Stimulated activated CD4-positive, alpha-beta T cell treated with anti-CD3 and anti-CD28 coated beads, Interleukin-1b, Interleukin-23, amount 100 ng/mL, for 1 hour (primary cell): Measurements from ENCODE around the gene PCDH15.

Experiments used
- DNase-seq, 2 donors: peaks; one replicate each; pipeline ENCODE4 v3.0.0-alpha.2; 2020; ENCODE audit warnings: low read depth in 2 of 2

Gene PCDH15

DNA sequence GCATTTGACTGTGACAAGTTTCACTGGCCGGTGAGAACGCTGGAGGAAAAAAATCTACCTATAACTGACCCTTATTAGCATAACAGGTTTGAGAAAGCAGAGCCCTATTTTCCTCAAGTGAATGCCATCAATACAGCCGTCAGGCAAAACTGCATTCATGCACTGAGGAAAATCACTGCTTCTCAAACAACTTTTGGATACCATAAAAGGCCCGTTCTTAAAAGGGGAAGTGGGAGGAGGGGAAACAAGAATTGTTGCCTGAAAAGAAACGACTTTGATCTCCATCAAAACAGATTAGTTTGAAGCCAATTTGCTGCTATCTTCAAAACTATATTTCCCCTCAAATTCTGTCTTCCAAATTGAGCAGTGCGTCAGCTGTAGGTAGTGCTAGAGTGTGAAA is 670.6 kb downstream of the PCDH15 start:
- no peak for DNase-seq

DNA sequence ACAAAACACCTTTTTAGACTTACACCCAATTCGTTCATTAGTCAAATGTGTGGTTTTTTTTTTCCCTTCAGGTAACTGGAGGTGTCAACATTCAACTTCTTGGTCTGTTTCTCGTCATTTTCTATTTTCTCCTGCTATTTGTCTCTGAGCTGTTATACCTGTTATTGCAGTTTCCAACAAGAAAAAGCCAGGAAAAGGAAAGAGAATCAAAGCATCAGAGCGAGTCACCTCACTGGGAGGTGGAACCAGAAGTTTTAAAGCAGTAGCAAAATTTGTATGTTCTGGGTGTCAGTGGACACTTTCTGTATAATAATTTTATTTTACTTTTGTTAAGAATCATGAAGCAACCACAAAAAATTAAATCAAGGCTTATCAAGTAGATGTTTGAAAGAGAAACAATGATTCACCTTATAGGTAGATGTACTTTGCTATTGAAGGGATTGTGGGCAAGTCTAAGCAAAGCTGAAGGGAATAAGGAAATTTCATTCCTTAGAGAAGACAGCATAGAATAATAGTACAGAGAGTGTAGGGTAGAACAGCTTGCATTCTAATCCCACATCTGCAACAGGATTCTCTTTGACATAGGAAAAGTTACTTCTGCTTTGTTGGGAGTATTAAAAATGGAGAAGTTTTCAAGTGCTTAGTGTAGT is 675.8 kb downstream of the PCDH15 start:
- no peak for DNase-seq

DNA sequence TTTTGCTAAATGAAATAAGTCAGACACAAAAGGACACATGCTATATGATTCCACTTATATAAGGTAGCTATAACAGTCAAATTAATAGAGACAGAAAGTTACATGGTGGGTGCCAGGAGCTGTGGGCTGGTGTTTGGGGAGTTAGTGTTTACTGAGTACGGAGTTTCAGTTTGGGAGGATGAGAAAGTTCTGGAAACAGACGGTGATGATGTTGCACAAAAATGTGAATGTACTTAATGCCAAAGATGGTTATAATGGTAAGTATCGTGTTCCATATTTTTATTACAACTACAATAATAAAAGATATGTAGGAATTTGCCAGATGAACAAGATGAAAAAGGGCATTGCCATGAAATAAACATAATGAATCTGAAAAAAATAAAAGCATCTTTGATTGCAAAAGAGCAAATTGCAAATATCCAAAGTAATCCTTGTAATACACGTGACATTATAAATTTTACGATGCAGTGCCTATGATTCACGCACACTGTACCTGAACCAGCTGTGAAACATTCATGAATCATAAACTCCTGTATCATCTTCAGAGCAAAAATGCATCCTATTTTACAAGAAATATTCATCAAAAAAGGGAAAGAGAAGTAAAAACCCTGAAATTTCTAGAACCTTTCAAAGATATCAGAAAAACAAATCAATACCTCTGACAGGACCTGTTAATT is 676.7 kb downstream of the PCDH15 start:
- no peak for DNase-seq

DNA sequence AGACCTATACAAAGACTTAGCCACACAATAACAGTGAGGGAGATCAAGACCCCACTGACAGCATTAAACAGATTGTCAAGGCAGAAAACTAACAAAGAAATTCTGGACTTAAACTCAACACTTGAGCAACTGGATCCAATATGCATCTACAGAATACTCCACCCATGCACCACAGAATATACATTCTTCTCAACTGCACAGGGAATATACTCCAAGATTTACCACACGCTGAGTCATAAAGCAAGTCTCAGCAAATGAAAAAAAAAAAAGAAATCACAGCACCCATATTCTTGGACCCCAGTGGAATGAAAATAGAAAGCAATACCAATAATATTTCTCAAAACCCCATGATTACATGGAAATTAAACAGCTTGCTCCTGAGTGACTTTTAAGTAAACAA is 680.2 kb downstream of the PCDH15 start:
- DNase-seq: no peak

DNA sequence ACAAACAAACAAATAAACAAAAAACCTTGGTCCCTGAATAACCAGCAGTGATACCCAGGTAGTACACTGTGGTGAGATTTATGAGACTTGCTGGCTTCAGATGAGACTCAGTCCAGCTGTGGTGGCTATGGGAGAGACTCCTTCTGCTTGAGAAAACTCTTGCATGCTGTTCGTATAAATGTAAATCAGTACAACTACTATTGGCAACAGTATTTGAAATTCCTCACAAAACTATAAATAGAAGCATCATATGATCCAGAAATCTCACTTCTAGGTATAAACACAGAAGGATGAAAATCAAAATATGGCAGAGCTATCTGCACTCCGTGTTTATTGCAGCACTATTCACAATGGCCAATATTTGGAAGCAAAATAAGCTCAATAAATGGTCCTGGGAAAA is 692.1 kb downstream of the PCDH15 start:
- DNase-seq: no peak

DNA sequence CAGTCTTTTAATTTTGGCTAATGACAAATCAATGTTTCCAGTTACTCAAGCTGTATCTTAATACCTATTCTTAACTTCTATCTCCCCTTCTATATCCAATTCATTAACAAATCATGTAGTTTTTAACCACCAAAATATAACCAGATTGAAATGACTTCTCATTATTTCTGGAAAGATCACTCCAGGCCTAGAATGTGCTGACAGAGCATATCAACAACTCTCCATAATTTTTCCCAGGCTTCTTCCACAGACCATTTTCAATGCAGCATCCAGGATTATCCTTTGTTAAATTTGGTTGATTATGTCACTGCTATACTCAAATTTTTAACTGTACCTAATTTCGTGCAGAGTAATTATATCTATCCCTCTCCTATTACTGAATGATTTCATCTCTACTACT is 704.1 kb downstream of the PCDH15 start:
- DNase-seq: no peak

DNA sequence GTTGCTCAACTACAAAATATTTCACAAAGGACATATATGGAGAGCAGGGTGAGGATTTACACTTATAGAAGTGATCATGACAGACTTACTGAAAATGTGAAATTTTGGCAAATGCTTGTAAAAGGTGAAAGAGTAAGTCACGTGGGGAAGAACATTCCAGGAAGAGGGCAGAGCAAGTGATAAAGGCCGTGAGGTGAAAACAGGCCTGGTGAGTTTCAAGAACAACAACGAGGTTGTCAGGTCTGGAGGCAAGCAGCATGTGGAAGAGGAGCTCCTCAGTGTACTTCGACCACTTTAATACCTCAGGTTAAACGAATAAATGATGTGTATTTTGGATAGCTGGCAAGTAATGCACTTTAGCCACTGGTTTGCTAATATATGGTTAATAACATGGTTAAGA is 706.7 kb downstream of the PCDH15 start:
- DNase-seq: no peak

DNA sequence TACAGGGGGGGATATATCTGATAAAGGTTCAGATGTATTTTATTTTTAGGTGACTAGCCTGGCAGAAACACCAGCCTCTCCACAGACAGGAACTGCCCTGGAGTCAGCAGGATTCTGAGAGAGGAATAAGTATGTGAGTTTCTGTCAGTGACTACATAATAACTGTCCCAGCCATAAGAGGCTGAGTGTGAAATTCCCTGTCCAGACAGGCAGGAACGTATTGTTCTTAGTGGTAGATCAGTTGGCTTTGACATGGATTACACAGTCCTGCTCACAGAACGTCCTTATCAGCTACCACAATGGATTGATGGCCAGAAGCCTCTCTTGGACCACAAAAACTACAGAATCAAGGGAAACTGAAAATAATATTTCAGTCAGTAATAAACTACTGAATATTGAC is 709.8 kb downstream of the PCDH15 start:
- DNase-seq: no peak

DNA sequence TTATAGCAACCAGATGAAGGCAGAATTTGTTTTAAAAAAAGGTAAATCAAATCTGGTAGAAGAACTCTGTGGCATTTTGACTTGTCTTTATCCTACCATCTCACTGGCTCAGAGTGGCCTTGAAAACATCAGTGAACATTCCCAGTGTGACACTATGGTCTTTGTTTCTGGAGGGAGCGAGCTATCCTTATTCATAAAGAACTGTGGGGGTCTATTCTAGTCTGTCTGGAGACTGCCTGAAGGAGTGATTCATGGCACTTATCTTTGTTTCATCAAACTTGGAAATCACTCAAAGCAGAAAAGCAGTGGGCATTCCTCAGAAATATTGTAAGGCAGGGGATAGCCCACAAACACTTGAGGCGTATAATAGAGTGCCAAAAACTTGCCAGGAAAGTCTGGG is 719.1 kb downstream of the PCDH15 start:
- DNase-seq: no peak

DNA sequence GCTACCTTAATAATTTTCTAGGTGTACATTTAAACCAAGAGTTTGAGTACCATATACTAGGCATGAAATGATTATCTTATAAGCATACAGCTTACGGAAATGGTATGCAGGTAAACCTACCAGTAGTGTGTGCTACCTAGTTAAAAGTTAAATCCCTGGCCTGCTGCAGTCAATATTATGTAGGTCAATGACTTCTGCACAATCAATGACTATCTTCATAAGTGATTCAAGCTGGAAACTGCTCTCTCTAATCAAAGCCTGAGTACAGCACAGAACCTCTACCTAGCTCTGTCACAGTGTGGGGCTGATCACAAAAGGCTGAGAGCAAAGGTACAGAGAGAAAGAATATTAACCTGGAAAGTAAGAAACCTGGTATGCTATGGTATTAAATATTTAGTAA is 733.7 kb downstream of the PCDH15 start:
- DNase-seq: no peak

DNA sequence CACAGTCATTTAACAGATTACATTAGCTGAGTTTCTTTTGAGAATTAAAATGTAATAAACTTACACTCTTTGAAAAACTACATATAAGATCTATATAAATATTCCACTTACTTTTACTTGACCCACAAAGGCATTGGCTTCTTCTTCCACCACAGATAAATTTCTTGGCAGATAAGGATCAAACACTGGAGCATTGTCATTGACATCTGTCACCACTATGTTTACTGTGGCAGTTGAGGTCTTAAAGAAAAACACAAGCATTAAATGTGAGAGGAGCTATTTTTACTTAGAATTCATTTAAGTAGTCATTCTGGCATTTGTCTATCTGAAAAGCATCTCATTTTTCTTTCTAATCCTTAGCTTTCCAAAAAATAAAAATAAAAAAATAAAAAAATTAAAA is 734.4 kb downstream of the PCDH15 start:
- DNase-seq: no peak

DNA sequence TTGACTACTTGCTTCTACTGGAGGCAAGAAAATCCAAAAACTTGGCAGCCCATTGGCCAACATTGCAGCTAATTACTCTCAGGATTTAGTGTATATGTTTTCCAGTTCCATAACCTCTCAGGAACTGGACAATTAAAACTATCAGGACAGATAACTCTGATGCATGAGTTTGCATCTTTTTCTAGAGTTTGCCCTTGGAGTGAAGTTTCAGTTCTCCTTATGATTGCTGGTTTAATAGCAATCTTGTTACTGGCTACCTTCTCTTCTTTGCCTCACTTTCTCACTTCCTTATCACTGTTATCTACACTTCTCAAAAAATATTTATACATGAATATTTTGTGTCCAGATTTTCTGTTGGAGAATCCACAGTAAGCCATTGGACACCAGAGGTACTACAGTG is 735.9 kb downstream of the PCDH15 start:
- no peak for DNase-seq

DNA sequence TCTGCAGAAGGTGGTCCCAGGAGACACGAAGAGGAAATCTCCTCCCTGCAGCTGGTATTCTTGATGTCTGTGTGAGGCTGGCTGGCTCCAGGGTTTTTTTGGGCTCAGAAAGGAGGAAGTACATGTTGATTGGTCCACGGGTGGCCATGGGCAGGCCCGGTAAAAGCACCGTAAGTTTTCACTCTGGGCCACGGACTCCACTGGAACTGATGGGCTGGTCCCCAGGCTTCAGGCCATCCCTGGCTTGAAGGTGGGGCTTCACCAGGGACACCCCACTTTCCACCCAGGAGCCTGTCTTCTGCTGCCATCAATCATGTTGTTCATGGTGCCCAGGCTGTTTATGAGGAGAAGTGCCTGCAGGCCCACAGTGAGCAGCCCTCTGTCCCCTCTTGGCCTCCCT is 736.8 kb downstream of the PCDH15 start:
- DNase-seq: no peak

DNA sequence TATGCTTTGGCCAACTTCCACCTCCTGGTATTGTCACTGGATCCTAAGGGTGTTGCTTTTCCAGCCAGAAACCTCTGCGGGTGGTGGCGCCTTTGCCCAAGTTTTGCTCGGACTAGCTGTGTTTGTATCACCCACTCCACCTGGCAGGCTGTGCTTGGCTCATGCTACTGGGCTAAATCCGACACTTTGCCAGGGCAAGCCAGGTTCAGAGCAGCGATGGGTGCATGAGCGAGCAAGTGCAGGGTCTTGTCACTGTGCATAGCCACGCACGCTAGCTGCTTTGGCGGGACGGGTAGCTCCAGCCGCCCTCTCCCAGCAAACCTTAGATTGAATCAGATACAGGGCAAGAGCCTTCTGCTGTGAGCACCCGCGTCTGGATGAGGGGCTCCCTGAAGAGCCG is 737.5 kb downstream of the PCDH15 start:
- no peak for DNase-seq

DNA sequence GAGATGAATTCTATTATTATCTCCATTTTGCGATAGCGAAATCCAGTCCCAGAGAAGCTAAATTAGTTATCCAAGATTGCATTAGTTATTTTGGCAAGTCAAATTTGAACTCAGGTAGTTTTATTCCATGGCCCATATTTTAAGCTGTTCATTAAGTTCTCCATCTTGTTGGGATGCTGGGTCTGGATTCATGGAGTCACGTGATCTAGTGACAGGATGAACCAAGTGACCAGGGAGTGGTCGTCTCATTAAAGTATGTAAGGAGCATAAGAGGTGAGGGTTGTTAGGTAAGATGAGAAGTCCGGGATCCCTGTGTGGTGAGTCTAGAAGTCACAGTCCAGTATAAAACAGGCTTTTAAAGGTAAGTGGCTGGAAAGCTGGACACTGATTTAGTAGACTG is 740.5 kb downstream of the PCDH15 start:
- DNase-seq: no peak

DNA sequence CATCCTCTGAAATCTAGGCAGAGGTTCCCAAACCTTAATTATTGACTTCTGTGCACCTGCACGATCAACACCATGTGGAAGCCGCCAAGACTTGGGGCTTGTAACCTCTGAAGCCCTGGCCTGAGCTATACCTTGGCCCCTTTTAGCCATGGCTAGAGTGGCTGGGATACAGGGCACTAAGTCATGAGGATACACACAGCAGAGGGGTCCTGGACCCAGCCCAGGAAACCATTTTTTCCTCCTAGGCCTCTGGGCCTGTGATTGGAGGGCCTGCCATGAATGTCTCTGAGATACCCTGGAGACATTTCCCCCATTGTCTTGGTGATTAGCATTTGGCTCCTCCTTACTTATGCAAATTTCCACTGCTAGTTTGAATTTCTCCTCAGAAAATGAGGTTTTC is 743.7 kb downstream of the PCDH15 start:
- DNase-seq: no peak

DNA sequence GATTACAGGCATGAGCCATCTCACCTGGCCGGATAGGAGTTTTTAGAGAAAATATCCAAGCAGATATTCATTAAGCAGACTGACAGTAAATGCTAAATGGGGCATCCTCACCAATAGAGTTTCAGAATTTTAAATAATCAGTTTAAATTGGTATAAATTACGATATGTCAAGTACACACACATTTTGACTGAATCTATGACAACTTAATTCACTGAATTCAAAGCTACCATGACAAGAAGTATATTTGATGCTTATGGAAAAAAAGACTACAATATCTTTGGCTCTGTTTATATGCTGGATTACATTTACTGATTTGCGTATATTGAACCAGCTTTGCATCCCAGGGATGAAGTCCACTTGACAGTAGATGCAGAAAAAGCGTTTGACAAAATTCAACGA is 774.7 kb downstream of the PCDH15 start:
- no peak for DNase-seq

DNA sequence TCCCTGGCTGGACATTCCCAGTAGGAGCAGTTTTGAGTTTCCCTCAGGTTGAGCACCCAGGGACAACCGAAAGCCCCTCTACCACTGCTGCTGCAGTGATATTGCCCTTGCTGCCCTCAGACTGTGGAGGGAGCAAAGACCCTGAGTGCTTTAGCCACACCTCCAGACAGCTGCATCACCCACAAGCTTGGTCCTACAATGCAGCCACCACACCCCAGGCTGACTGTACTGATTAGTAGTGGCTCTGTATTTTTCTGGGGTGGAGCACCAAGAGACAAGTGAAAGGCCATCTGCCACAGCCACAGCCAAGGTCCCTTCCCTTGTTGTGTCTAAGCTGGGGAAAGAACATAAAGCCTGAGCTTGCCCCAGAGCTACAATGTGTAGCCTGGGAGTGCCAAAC is 789.9 kb downstream of the PCDH15 start:
- no peak for DNase-seq

DNA sequence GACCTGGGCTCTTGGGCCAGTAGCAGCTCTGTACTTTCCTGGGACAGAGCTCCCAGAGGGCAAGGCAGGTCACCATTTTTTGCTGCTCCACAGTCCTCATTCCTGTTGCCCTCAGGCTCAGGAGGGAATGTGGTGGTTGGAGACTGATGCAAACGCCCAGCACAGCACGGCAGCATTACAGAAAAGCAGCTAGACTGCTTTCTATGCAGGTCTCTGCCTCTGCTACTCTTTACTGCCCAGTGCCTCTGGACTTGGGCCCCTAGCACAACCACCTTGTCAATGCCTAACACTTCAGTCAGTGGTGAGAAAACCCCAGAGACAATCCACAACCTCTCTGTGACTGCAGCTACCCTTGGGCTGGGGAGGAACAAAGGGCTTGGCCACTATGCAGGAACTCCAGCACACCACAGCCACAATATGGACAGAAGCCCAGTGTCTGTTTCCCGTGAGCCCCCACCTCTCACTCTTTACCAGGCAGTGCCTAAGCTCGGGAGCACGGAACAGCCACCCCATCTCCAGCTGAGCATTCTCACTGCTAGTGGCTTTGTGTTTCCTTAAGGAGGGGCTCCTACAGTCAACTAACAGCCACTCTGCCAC is 790.6 kb downstream of the PCDH15 start:
- DNase-seq: no peak

DNA sequence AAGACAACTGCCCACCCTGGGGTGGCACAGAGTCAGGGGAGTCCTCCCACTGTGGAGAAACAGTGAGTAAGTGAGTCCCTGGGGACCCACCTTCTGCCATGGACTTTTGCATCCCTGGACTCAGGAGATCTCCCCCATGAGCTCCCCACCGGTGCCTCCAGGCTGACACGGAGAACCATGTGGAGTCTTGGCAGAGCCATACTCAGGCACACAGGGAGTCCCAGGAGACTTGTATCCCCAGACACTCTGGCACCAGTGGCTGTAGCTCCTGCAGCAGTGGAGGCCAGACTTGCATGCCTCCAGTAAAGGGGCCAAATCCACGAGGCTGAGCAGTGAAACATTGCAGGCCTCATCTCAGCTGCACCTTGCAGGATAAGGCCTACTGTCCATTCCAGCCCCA is 791.4 kb downstream of the PCDH15 start:
- no peak for DNase-seq

DNA sequence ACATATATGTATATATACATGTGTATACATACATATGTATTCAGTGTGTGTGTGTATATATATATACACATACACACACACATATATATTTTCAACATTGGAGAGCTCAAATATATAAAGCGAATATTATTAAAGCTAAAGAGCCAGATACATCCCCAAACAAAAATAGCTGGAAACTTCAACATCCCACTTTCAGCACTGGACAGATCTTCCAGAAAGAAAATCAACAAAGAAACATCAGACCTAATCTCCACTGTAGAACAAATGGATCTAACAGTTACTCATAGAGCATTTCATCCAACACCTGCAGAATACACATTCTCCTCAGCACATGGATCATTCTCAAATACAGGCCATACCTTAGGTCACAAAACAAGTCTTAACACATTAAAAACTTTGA is 799.0 kb downstream of the PCDH15 start:
- DNase-seq: no peak

DNA sequence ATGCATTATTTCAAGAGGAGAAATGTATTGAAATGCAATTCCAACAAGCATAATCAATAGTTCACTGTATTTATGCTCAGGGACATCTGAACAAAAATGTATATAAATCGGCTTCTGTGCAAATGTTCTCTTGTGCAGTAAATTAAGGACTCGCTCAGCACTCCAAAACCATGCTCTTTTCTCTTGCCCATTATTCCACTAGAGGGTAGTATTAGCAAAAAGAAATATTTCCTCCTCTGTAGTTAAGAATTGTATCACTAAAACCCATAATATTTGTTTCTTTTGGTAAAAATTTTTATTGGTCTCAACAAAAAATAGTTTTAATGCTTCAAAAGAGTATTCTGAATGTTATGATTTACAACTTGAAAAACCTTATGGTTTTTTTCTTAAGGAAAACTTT is 803.1 kb downstream of the PCDH15 start:
- DNase-seq: no peak

DNA sequence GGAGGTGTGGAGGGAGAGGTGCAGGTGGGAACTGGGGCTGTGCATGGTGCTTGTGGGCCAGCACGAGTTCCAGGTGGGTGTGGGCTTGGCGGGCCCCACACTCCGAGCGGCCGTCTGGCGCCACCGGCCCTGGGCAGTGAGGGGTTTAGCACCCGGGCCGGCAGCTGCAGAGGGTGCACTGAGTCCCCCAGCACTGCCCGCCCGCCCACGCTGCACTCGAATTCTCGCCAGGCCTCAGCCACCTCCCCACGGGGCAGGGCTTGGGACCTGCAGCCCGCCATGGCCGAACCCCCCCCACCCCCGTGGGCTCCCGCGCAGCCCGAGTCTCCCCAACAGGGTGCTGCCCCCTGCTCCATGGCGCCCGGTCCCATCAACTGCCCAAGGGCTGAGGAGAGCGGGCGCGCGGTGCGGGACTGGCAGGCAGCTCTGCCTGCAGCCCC is 810.2 kb downstream of the PCDH15 start:
- DNase-seq: no peak

DNA sequence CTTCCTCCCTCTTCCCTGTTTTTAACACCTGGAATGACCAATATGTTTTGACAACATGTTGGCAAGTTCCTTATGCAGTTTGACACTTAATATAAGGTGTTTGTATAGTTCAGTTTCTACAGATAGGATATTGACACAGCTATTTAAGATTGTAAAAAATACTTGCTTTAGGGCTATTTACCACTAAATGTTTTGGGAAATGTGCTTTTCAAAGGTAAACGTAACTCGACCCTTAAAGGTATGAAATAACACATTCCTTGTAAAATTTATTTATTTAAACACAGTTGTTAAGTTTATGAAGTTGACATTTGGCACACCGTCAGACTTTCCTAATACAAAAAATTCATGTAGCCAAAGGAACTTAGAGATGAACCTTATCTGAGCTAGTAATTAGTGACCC is 817.6 kb downstream of the PCDH15 start:
- DNase-seq: no peak
